ENCODE measurements around the gene LIMA1. TPM values are rescaled to one million over a fixed set of nuclear protein-coding genes. Genes with fewer than 3 reads are reported as not detected.
"Not testable (repeated sequence)": the region's sequence is repeated elsewhere in the genome, so short reads cannot be mapped to it uniquely, and the experiment has no call there.

Gene LIMA1
- total RNA-seq, 4 donors from 2014 or later, result 85.0 to 140 (median 116) TPM

DNA sequence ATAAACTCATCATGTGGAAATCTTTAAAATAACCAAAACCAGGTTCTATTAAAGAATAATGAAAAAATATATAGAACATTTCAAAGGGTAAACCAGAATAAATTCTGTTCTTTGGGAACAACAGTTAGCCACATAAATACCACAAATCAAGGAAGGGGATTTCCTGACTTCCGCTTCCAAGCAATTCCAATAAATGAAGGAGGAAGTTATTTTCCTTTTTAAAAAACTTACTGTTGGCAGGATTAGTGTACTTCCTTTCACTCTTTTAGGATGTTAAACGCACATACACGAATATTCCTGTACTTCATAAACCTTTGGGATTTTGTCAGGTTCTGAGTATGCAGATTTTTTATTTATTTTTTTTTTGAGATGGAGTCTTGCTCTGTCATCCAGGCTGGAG is 13.7 kb upstream of the LIMA1 start:
- H3K36me3 ChIP-seq, result peaks cover 0 to 3% of the 10 kb centered on the region in 2 donors
- H3K4me1 ChIP-seq, result no peaks in the 10 kb centered on the region
- H3K9me3 ChIP-seq, result no peaks in the 10 kb centered on the region
- peak overlapping the region; percentile 26 to 61 for H3K27ac ChIP-seq
- intact Hi-C loops (cut with DNase I; ENCODE audit: low total_unique reads), result no loop called here
- no peak overlapping the region for H3K4me3 ChIP-seq
- H3K27me3 ChIP-seq, result no peaks in the 10 kb centered on the region
- TF ChIP-seq CTCF (IDR thresholded peaks at IDR 0.05) (no peak), POLR2A (IDR thresholded peaks at IDR 0.05) (no peak)
- DNase-seq, result no peak

DNA sequence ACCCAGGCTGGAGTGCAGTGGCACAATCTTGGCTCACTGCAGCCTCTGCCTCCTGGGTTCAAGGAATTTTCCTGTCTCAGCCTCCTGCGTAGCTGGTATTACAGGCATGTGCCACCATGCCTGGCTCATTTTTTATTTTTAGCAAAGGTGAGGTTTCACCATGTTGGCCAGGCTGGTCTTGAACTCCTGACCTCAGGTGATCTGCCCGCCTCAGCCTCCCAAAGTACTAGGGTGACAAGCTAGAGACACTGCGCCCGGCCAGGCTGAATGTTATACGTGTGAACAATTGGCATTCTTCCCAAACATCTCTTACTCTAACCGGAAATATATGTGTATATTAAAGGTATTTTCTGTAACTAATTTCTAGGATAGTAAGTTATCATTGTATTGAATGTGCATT is 13.2 kb upstream of the LIMA1 start:
- no peak for DNase-seq
- H3K9me3 ChIP-seq, result no peaks in the 10 kb centered on the region
- no peaks in the 10 kb centered on the region for H3K27me3 ChIP-seq
- peak overlapping the region; percentile 26 to 61 for H3K27ac ChIP-seq
- no peaks in the 10 kb centered on the region for H3K4me1 ChIP-seq
- no peak overlapping the region for H3K4me3 ChIP-seq
- H3K36me3 ChIP-seq, result peaks cover 0 to 3% of the 10 kb centered on the region in 2 donors
- intact Hi-C loops (cut with DNase I; ENCODE audit: low total_unique reads), result no loop called here
- TF ChIP-seq CTCF (IDR thresholded peaks at IDR 0.05) (no peak), POLR2A (IDR thresholded peaks at IDR 0.05) (no peak)

GRCh38 chr12:50291377-50291776 is 8.1 kb upstream of the LIMA1 start:
- Histone ChIP-seq H3K27ac (no peak overlapping the region), H3K36me3 (no peaks in the 10 kb centered on the region), H3K4me3 (no peak overlapping the region), H3K4me1 (no peaks in the 10 kb centered on the region), H3K27me3 (no peaks in the 10 kb centered on the region), H3K9me3 (no peaks in the 10 kb centered on the region)
- TF ChIP-seq CTCF (IDR thresholded peaks at IDR 0.05), result no peak
- intact Hi-C loops (cut with DNase I; ENCODE audit: low total_unique reads), result no loop called here
- no peak for DNase-seq

DNA sequence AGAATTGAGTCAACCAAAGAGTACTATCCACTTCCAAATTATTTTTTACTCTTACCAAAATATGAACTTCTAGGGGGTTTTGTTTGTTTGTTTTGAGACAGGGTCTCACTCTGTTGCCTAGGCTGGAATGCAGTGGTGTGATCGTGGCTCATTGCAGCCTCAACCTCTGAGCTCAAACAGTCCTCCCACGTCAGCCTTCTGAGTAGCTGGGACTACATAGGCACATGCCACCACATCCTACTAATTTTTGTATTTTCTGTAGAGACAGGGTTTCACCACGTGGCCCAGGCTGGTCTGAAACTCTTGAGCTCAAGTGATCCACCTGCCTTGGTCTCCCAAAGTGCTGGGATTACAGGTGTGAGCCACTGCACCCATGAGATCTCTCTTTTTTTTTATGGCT is 7.4 kb upstream of the LIMA1 start:
- H3K36me3 ChIP-seq; H3K27ac ChIP-seq; intact Hi-C loops (cut with DNase I; ENCODE audit: low total_unique reads); H3K4me1 ChIP-seq; H3K27me3 ChIP-seq; H3K4me3 ChIP-seq; H3K9me3 ChIP-seq; DNase-seq: not testable (repeated sequence)

DNA sequence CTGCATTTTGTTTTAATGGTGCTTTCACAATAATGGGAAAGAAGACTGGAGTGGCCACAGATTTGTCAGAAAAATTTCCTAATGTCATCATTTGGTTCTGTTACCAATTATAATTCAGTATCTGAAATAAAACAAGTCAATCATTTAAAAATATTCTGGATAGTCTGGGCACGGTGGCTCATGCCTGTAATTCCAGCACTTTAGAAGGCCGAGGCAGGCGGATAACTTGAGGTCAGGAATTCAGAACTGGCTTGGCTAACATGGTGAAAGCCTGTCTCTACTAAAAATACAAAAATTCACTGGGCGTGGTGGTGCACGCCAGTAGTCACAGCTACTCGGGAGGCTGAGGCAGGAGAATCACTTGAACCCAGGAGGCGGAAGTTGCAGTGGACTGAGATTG is 4.0 kb upstream of the LIMA1 start:
- Histone ChIP-seq H3K27me3 (no peaks in the 10 kb centered on the region), H3K4me1 (peaks cover 0 to 4% of the 10 kb centered on the region in 2 donors), H3K36me3 (no peaks in the 10 kb centered on the region), H3K9me3 (no peaks in the 10 kb centered on the region), H3K27ac (no peak overlapping the region), H3K4me3 (no peak overlapping the region)
- TF ChIP-seq CTCF (IDR thresholded peaks at IDR 0.05) (no peak), POLR2A (IDR thresholded peaks at IDR 0.05) (no peak)
- intact Hi-C loops (cut with DNase I; ENCODE audit: low total_unique reads), result loop anchor here (10.0 kb wide), 1 partner anchor 62 kb away; no protein-coding TSS in a partner anchor
- DNase-seq, result no peak

GRCh38 chr12:50285253-50285652 is 1.9 kb upstream of the LIMA1 start:
- Histone ChIP-seq H3K9me3 (no peaks in the 10 kb centered on the region), H3K27ac (no peak overlapping the region), H3K4me3 (no peak overlapping the region), H3K27me3 (no peaks in the 10 kb centered on the region), H3K36me3 (no peaks in the 10 kb centered on the region), H3K4me1 (peaks cover 0 to 4% of the 10 kb centered on the region in 2 donors)
- no peak for TF ChIP-seq CTCF (IDR thresholded peaks at IDR 0.05)
- intact Hi-C loops (cut with DNase I; ENCODE audit: low total_unique reads), result loop anchor here (10.0 kb wide), 1 partner anchor 60 kb away; no protein-coding TSS in a partner anchor
- DNase-seq, result no peak
